HepG2 (cell line): ENCODE measurements around the gene PRCD. TPM values are rescaled to one million over a fixed set of nuclear protein-coding genes. Genes with fewer than 3 reads are reported as not detected.

Experiments used
- ARNTL ChIP-seq: sonication (generic); formaldehyde crosslinking; IDR thresholded peaks from 2 replicates; pipeline ENCODE4 v1.4.0; 2020; ENCODE audit warnings: mild to moderate bottlenecking, missing genetic modification reagents
- CTCF ChIP-seq: sonication (generic); formaldehyde crosslinking; IDR thresholded peaks from 2 replicates; pipeline ENCODE4 v1.5.0; 2020; ENCODE audit warnings: mild to moderate bottlenecking, missing genetic modification reagents, moderate library complexity
- ELF1 ChIP-seq: sonication (generic); formaldehyde crosslinking; IDR thresholded peaks from 2 replicates; pipeline ENCODE4 v1.4.0; 2020; ENCODE audit warnings: missing genetic modification reagents
- ELF4 ChIP-seq: sonication (generic); formaldehyde crosslinking; IDR thresholded peaks from 2 replicates; pipeline ENCODE4 v1.5.0; 2020; ENCODE audit warnings: missing genetic modification reagents, mild to moderate bottlenecking, moderate library complexity, borderline replicate concordance
- ETV6 ChIP-seq: sonication (generic); formaldehyde crosslinking; conservative IDR thresholded peaks from 2 replicates; pipeline ENCODE4 v1.4.0; 2020; ENCODE audit warnings: missing genetic modification reagents
- KDM6A ChIP-seq: IDR thresholded peaks from 2 replicates; pipeline ENCODE4 v1.6.1; 2016; ENCODE audit warnings: low read depth
- MED8 ChIP-seq: sonication (generic); formaldehyde crosslinking; IDR thresholded peaks from 2 replicates; pipeline ENCODE4 v1.8.1; 2023; ENCODE audit warnings: mild to moderate bottlenecking, missing genetic modification reagents; ENCODE audit not compliant: insufficient replicate concordance
- NFKB2 ChIP-seq: sonication (generic); formaldehyde crosslinking; IDR thresholded peaks from 2 replicates; pipeline ENCODE4 v1.4.0; 2020; ENCODE audit warnings: missing genetic modification reagents, borderline replicate concordance
- RFXAP ChIP-seq: sonication (generic); formaldehyde crosslinking; IDR thresholded peaks from 2 replicates; pipeline ENCODE4 v1.4.0; 2020; ENCODE audit warnings: missing genetic modification reagents, borderline replicate concordance
- SAP130 ChIP-seq: IDR thresholded peaks from 2 replicates; pipeline ENCODE4 v1.6.1; 2016; ENCODE audit warnings: low read depth
- ZMYM4 ChIP-seq: sonication (generic); formaldehyde crosslinking; IDR thresholded peaks from 2 replicates; pipeline ENCODE4 v1.8.1; 2023; ENCODE audit warnings: mild to moderate bottlenecking, missing genetic modification reagents
- ZNF235 ChIP-seq: sonication (generic); formaldehyde crosslinking; IDR thresholded peaks from 2 replicates; pipeline ENCODE4 v1.8.1; 2023; ENCODE audit warnings: mild to moderate bottlenecking, missing genetic modification reagents, borderline replicate concordance
- ZNF383 ChIP-seq: sonication (generic); formaldehyde crosslinking; IDR thresholded peaks from 2 replicates; pipeline ENCODE4 v1.4.0; 2020; ENCODE audit warnings: missing genetic modification reagents, mild to moderate bottlenecking, borderline replicate concordance
- ZNF580 ChIP-seq: IDR thresholded peaks from 2 replicates; pipeline ENCODE4 v1.6.1; 2016; ENCODE audit warnings: low read depth, borderline replicate concordance
- ZNF607 ChIP-seq: sonication (generic); formaldehyde crosslinking; IDR thresholded peaks from 2 replicates; pipeline ENCODE4 v1.5.1; 2020; ENCODE audit warnings: missing genetic modification reagents, mild to moderate bottlenecking, borderline replicate concordance
- ZNF775 ChIP-seq: sonication (generic); formaldehyde crosslinking; IDR thresholded peaks from 2 replicates; pipeline ENCODE4 v1.4.0; 2020; ENCODE audit warnings: missing genetic modification reagents, mild to moderate bottlenecking, moderate library complexity, borderline replicate concordance
- ZNF782 ChIP-seq: sonication (generic); formaldehyde crosslinking; IDR thresholded peaks from 2 replicates; pipeline ENCODE4 v1.4.0; 2020; ENCODE audit warnings: missing genetic modification reagents, mild to moderate bottlenecking, borderline replicate concordance
- ZNF883 ChIP-seq: sonication (generic); formaldehyde crosslinking; IDR thresholded peaks from 2 replicates; pipeline ENCODE4 v1.5.1; 2020; ENCODE audit warnings: mild to moderate bottlenecking, missing genetic modification reagents; ENCODE audit errors: not compliant biosample characterization
- ZXDC ChIP-seq: sonication (generic); formaldehyde crosslinking; IDR thresholded peaks from 2 replicates; pipeline ENCODE4 v1.5.0; 2020; ENCODE audit warnings: mild to moderate bottlenecking, missing genetic modification reagents
- polyA plus RNA-seq, 8 experiments: library from polyadenylated mRNA; depleted of rRNA in 3 of 8; stranded (reverse) in 7 of 8; unstranded in 1 of 8; fragments of >200 nt; fragmentation: Illumina TruSeq in 4 of 8; extraction: Trizol in 4 of 8; gene quantifications; 2 replicates each; pipeline versions ENCODE4 v1.2.1 to v1.2.3, GENCODE V29; 2011 to 2016; ENCODE audit warnings: low read depth in 4 of 8, missing spikeins in 1 of 8, mixed read lengths in 1 of 8; ENCODE audit not compliant: insufficient read depth in 1 of 8
- total RNA-seq, 5 experiments: library from RNA; depleted of rRNA; stranded (reverse); fragments of >200 nt; fragmentation: Illumina TruSeq; extraction: Trizol; gene quantifications; 2 replicates each; pipeline ENCODE4 v1.2.3, GENCODE V29; 2016; ENCODE audit warnings: low read depth in 1 of 5
- TF ChIP-seq, protein P1 (sequence below): sonication (generic); formaldehyde crosslinking; IDR thresholded peaks from 2 replicates; pipeline ENCODE4 v1.4.0; 2020; ENCODE audit warnings: missing genetic modification reagents, mild to moderate bottlenecking, borderline replicate concordance

PRCD gene
- total and polyA plus RNA-seq, 2 of the 13 experiments (the other 11 are each of a cell fraction or from before 2014, with no cell fraction given), result 0.51 TPM; not detected in 1

DNA sequence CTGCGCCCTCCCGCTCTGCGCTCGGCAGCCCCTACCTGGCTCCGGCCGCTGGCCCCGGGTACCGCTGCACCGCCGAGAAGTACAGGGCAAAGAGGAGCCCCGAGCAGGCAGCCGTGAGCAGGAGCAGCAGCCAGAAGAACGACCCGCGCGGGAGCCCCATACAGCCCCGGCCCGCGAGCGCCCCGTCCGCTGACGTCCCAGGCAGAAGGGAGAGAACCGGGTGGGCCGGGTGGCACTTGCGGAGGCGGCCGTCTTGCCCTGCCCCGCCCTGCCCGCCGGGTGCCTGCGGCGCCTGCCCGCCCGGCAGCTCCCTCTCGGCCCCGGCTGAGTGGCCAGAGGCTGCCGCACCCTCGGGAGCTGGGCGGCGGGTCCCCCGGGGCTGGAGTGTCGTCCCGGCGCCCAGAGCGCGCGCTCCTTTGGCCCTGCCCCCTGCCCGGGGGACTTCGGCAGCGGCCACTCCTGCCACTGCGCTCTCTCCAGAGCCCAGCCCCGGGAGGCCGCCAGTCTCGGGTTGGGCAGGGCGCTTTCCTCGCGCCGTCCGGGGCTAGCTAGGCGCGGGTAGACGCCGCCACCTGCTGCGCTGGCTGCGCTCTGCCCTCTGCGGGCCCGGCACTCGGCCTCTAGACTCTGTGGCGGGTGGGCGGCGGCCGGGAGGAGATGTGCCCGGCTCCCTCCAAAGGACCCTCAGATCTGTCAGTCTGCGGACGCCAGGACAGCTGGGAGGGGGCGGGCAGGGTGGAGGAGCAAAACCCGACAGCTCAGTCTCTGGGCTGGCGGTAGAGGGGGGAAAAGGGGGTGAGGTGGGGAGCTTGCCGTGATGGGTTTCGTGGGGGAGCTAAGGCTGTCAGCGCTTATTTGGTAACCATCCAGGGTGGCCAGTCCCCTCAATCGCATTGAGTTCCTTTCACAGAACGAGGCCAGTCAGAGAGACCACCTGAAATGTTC is 46.1 kb downstream of the PRCD start, which contains the start of gene ST6GALNAC2 (continued):
- TF ChIP-seq ZMYM4 (peak; percentile 51; the same call in 1 of the 2 replicates), ETV6 (CRISPR knock-in tag) (no peak), ZNF235 (CRISPR knock-in tag) (no peak), ZNF580 (peak; percentile 52; the same call in 1 of the 2 replicates), ZNF782 (CRISPR knock-in tag) (0 out of 2 replicates have a peak, but pooled peaks have one; percentile 55), ELF4 (no peak), SAP130 (CRISPR knock-in tag) (peak; percentile 54), ZXDC (CRISPR knock-in tag) (no peak), MED8 (no peak), RFXAP (CRISPR knock-in tag) (no peak), ZNF383 (CRISPR knock-in tag) (no peak), CTCF (CRISPR knock-in tag) (peak; percentile 90), ZNF883 (peak; percentile 54), NFKB2 (CRISPR knock-in tag) (peak; percentile 35; the same call in 1 of the 2 replicates), ZNF775 (CRISPR knock-in tag) (no peak), KDM6A (CRISPR knock-in tag) (no peak), ZNF607 (CRISPR knock-in tag) (peak; percentile 57; the same call in 1 of the 2 replicates), ELF1 (CRISPR knock-in tag) (no peak), ARNTL (CRISPR knock-in tag) (peak; percentile 46; the same call in 1 of the 2 replicates)
- TF ChIP-seq, protein P1, sequence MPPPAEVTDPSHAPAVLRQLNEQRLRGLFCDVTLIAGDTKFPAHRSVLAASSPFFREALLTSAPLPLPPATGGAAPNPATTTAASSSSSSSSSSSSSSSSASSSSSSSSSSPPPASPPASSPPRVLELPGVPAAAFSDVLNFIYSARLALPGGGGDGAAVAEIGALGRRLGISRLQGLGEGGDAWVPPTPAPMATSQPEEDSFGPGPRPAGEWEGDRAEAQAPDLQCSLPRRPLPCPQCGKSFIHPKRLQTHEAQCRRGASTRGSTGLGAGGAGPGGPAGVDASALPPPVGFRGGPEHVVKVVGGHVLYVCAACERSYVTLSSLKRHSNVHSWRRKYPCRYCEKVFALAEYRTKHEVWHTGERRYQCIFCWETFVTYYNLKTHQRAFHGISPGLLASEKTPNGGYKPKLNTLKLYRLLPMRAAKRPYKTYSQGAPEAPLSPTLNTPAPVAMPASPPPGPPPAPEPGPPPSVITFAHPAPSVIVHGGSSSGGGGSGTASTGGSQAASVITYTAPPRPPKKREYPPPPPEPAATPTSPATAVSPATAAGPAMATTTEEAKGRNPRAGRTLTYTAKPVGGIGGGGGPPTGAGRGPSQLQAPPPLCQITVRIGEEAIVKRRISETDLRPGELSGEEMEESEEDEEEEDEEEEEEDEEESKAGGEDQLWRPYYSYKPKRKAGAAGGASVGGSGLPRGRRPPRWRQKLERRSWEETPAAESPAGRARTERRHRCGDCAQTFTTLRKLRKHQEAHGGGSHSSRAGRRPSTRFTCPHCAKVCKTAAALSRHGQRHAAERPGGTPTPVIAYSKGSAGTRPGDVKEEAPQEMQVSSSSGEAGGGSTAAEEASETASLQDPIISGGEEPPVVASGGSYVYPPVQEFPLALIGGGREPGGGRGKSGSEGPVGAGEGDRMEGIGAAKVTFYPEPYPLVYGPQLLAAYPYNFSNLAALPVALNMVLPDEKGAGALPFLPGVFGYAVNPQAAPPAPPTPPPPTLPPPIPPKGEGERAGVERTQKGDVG (CRISPR knock-in tag), result no peak
